Mammary epithelial cell (primary cell): Measurements from ENCODE around the gene MIS18A.

Source experiments
- EZH2 ChIP-seq: IDR thresholded peaks from 2 replicates; pipeline ENCODE4 v1.6.1; 2012; ENCODE audit warnings: low read length, inconsistent platforms, borderline replicate concordance
- TF ChIP-seq, protein P1 (sequence below), 2 donors: IDR thresholded peaks in 1 of 2; conservative IDR thresholded peaks in 1 of 2; 2 replicates each; pipeline ENCODE4 v1.5.1; 2011 to 2012; ENCODE audit warnings: inconsistent platforms in 2 of 2, low read length in 2 of 2, mild to moderate bottlenecking in 2 of 2, control low read depth in 1 of 2, low read depth in 1 of 2; ENCODE audit not compliant: insufficient read depth in 1 of 2; ENCODE audit errors: extremely low read depth in 1 of 2

DNA sequence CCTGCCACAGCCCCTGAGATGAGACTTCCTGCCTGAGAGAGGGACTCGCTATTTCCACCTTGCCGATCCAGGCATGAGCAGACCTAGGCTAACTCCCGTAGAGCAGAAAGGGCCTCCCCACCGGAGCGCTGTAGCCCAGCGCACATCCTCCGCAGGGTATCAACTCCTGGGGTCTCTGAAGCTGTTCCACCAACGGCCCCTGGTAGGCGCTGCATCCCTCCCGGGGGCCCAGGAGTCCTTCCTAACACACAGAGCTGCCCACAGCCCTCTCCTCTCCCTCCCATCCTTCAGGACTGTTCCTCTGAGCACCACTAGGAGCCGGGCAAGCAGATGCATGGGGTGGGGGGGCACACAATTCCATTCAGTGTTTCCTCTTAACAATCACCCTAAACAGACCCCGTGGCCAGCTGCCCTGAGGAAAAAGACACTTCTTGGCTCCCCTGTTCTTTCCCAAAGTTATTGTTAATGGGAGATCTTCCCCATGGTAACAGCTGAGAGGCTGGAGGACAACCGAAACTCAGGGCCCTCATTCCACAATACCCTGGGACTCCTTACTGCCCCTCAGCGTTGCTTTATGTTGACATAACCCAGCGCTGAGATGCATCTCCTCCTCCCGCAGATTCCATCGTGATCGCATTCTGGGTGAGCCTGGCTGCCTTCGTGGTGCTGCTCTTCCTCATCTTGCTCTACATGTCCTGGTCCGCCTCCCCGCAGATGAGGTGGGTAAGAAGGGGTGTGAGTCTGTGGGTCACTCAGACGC lies 27.4 kb upstream of the MIS18A start:
- TF ChIP-seq, protein P1, sequence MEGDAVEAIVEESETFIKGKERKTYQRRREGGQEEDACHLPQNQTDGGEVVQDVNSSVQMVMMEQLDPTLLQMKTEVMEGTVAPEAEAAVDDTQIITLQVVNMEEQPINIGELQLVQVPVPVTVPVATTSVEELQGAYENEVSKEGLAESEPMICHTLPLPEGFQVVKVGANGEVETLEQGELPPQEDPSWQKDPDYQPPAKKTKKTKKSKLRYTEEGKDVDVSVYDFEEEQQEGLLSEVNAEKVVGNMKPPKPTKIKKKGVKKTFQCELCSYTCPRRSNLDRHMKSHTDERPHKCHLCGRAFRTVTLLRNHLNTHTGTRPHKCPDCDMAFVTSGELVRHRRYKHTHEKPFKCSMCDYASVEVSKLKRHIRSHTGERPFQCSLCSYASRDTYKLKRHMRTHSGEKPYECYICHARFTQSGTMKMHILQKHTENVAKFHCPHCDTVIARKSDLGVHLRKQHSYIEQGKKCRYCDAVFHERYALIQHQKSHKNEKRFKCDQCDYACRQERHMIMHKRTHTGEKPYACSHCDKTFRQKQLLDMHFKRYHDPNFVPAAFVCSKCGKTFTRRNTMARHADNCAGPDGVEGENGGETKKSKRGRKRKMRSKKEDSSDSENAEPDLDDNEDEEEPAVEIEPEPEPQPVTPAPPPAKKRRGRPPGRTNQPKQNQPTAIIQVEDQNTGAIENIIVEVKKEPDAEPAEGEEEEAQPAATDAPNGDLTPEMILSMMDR (conservative IDR thresholded peaks at IDR 0.05 in 1 of 2, IDR thresholded peaks at IDR 0.05 in 1 of 2; ENCODE audit: extremely low read depth in 1 of 2, insufficient read depth in 1 of 2, low read depth in 1 of 2, low read length in 2 of 2), result no peak
- TF ChIP-seq EZH2, result no peak
